Activated CD8-positive, alpha-beta memory T cell treated with anti-CD3 and anti-CD28 coated beads for 1 hour (primary cell): Measurements from ENCODE around the gene PDLIM1.

Experiments used
- DNase-seq, 2 donors: peaks; one replicate each; pipeline ENCODE4 v3.0.0-alpha.2; 2020; ENCODE audit warnings: low read depth in 1 of 2; ENCODE audit errors: extremely low read depth in 1 of 2

The PDLIM1 gene, protein sequence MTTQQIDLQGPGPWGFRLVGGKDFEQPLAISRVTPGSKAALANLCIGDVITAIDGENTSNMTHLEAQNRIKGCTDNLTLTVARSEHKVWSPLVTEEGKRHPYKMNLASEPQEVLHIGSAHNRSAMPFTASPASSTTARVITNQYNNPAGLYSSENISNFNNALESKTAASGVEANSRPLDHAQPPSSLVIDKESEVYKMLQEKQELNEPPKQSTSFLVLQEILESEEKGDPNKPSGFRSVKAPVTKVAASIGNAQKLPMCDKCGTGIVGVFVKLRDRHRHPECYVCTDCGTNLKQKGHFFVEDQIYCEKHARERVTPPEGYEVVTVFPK

GRCh38 chr10:95290461-95291364 lies at the start of gene PDLIM1:
PDLIM1 (minus strand) TSS chr10:95291003; CDS start chr10:95290915, 88 bp downstream.
- peak in 1 of 2 donors; percentile 4 for DNase-seq

DNA sequence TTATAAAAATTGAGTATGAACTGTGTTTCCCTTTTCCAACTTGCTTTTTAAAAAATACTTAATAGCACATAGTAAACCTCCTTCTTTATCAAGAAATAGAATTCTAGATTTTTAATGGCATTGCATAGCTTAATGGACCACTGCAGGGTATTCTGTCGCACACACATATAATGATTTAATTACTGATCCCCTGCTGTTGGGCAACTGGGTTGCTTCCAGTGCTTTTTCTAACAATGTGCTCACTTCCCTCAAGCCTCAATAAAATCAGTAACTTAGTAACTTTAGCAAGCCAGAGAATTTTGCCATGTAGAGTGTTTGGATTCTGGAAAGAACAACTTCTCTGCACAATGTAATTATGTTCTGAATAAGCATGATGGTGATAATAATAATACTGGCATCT lies 49.1 kb upstream of the PDLIM1 start:
- no peak for DNase-seq

DNA sequence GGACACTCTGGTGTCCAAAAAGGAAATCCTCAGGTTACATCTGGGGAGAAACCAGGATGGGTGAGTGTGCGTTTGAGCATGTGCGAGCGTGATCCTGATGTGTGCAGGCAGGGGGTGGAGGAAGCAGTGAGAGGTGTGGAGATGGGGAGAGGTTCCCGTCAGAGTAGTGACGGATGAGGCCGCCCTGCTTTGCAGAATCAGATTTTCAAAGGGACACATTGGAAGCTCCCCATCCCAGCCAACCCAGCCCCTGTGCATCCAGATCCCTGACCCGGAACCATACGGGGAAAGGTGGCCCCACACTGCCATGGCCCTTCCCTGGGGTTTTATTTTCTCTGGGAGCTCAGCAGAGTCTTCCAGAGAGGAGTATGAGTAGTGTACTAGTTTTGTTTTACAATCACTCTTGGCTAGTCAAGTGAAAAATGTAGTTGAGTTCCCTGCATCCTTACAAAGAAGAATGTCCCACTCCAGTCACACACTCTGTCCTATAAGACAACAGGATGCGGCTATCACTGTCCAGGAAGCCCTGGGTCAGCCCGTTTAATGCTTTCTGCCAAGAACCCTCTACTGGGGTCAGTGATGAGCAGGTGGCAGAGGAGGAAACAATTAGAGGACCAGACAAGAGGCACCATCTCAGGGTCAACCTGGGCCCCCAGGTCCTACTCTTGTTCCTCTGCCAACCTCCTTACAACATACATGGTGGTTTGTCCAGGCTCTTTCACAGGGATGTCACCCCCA lies 46.8 kb upstream of the PDLIM1 start:
- no peak for DNase-seq

GRCh38 chr10:95336702-95337101 lies 45.9 kb upstream of the PDLIM1 start:
- DNase-seq, result no peak

GRCh38 chr10:95335933-95336699 lies 45.3 kb upstream of the PDLIM1 start:
- DNase-seq, result no peak

DNA sequence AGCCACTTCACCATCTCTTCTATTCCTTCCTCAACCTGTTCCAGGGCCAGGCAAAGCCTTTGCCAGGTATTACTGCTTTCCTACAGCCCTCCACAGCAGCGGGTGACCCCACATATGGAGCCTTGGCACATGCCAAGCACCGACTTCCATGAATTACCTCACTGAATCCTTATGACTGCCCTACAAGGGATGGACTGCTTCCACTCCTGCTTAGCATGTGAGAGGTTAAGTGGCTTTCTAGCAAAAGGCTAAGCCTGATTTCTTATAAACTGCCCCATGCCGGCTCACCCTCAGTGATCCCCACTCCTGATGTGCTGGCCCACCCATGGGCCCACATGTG lies 44.0 kb upstream of the PDLIM1 start:
- DNase-seq, result no peak

GRCh38 chr10:95333997-95334804 lies 43.4 kb upstream of the PDLIM1 start:
- DNase-seq, result no peak

DNA sequence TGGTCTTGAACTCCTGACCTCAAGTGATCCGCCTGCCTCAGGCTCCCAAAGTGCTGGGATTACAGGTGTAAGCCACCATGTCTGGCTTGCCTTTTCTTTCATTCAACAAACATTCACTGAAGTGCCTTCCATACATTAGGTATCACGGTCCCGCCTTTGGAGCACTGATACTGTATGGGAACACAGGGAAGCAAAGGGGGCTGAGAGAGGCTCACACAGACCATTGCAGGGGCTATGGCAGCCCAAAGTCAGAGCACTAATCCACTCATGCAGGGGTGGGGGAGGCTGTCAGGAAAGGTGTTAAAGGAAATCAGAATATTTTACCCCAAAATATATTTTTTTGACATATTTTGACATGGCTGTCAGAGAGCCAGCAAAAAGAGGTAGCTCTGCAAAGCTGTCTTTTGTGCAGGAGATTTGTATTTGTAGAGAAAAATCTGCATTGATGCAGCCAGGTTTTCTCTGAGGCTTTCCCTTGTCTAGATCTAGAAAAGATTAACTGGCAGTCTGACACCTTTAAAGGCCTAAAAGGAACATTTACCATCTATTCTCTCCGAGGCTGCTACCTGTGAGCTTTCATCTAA lies 42.0 kb upstream of the PDLIM1 start:
- DNase-seq, result no peak

- no peak for DNase-seq
These were observed 40.9 kb upstream of the PDLIM1 start for GRCh38 chr10:95331596-95332130.

- DNase-seq, result no peak
These were observed 40.2 kb upstream of the PDLIM1 start for GRCh38 chr10:95330966-95331453.

- DNase-seq, result no peak
These were observed 38.5 kb upstream of the PDLIM1 start for GRCh38 chr10:95329296-95329695.

- no peak for DNase-seq
These were observed 37.2 kb upstream of the PDLIM1 start for GRCh38 chr10:95328013-95328412.

DNA sequence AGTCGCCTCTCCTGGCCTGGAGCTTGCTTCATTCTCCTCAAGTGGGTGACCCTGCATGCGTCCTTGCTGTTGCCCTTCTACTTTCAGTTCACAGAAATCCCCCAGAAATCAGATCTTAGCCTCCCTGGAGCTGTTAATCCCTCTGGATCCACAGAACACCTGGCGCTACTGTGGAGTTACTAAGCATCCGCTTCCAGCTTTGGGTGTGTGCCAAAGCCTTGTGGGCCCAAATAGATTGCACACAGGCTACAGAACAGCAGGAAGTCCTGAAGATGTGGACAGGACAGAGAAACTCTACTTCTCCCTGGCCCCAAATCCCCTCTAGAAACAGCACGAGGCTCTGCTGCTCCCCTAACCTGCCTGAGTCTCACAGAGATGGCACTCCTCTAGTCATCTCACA lies 36.6 kb upstream of the PDLIM1 start:
- DNase-seq, result no peak

GRCh38 chr10:95326396-95326795 lies 35.6 kb upstream of the PDLIM1 start:
- DNase-seq, result no peak

- no peak for DNase-seq
These were observed 35.1 kb upstream of the PDLIM1 start for GRCh38 chr10:95325863-95326262.

DNA sequence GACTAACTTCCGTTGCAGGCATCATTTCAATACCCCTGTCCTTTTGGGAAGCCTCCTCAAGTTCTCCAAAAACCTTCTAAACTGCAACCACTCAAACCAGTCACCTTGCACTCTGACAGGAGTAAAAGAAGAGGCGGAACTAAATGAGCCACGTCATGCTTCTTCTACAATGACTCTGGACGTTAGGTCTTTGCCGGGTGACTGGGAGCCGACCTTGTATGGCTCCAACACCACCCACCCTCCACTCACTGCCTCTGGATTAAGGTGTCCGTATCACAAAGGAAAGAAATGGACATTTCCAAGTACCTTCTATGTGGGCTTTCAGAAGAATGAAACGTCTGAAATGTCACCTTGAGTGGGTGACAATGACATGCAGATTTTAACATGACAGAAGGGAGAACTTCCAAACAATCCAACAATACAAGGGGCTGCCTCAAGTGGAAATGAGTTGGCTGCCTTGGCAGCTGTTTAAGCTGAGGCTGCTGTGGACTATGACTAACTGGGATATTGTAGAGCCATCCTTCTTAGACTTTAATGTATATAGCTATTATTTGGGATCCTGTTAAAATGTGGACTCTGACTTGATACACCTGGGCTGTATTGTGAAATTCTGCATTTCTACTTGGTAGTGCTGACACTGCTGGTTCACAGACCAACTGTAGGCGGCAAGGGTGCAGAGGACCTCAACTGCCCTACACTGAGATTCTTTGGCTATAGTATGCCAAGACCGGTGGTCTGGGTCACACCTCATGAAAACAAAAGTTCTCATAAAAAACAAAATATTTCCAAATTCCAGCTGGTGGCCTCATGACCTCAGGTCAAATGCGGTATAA lies 33.8 kb upstream of the PDLIM1 start:
- DNase-seq, result no peak

DNA sequence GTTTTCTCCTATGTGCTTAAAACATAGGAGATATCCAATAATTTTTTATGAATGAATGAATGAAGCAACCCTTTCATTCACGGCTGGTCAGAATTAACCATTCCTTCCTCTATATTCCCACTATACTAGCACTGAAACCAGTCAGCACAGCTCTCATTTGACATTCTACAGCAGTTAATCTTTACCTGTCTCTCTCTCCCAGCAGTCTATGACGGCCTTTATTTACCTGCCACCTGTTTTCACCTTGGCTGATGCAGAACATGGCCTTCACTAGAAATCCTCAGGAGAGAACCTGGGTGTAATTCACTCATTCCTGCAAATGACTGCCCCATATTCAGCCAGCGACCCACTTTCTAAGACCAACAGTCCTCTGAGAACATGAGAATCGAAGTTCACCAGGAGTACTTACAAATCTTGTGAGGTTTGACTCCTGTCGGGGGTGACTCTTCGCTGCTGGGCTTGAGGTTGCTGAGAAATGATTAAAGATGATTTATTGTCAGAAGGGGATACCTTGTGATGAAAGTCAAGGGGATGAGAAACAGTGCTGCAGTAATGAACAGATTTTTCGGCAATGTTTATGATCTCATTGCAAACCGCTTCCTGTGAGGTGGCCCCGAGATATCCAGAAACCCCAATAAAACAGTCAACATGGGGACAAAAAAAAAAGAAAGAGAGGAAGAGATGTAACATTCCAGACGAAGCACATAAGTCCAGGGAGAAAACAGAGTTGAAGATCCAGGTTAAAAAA lies 30.9 kb upstream of the PDLIM1 start:
- DNase-seq, result no peak

- DNase-seq, result no peak
These were observed 28.4 kb upstream of the PDLIM1 start for GRCh38 chr10:95319239-95319638.
